KMS-11 (cell line): ENCODE results near the gene CDCA4.

Experiments
- H2AFZ ChIP-seq: fragments of 200-600 bp; sonication (generic); 2 replicates; pipeline ENCODE4 v1.6.1; 2016; ENCODE audit warnings: antibody characterized with exemption, mixed run types, low read depth
- H3K27ac ChIP-seq: fragments of 200-600 bp; sonication (generic); 2 replicates; pipeline ENCODE4 v1.6.1; 2016; ENCODE audit warnings: mild to moderate bottlenecking, mixed run types
- H3K27me3 ChIP-seq: fragments of 200-600 bp; sonication (generic); 2 replicates; pipeline ENCODE4 v1.6.1; 2017; ENCODE audit warnings: mild to moderate bottlenecking, low read depth, mixed run types, moderate library complexity; ENCODE audit not compliant: insufficient read depth
- H3K36me3 ChIP-seq: fragments of 200-600 bp; sonication (generic); 2 replicates; pipeline ENCODE4 v1.6.1; 2017; ENCODE audit warnings: mild to moderate bottlenecking, mixed run types; ENCODE audit not compliant: insufficient read depth
- H3K4me1 ChIP-seq: fragments of 200-600 bp; sonication (generic); 2 replicates; pipeline ENCODE4 v1.6.1; 2016; ENCODE audit warnings: mild to moderate bottlenecking, low read depth, mixed run types; ENCODE audit not compliant: poor library complexity, severe bottlenecking
- H3K4me2 ChIP-seq: fragments of 200-600 bp; sonication (generic); 2 replicates; pipeline ENCODE4 v1.7.0; 2016; ENCODE audit warnings: mild to moderate bottlenecking, mixed run types
- H3K4me3 ChIP-seq: fragments of 200-600 bp; sonication (generic); IDR thresholded peaks from 2 replicates; pipeline ENCODE4 v1.6.1; 2017; ENCODE audit warnings: low read depth, low read length, mixed read lengths; ENCODE audit not compliant: insufficient read depth
- H3K79me2 ChIP-seq: fragments of 200-600 bp; sonication (generic); 2 replicates; pipeline ENCODE4 v1.6.1; 2016; ENCODE audit warnings: low read depth, mixed run types; ENCODE audit not compliant: insufficient read depth
- H3K9ac ChIP-seq: fragments of 200-600 bp; sonication (generic); 2 replicates; pipeline ENCODE4 v1.6.1; 2016; ENCODE audit warnings: mild to moderate bottlenecking, mixed run types
- H4K20me1 ChIP-seq: fragments of 200-600 bp; sonication (generic); 2 replicates; pipeline ENCODE4 v1.6.1; 2016; ENCODE audit warnings: mild to moderate bottlenecking, mixed run types; ENCODE audit not compliant: insufficient read depth
- TF ChIP-seq, protein P1 (sequence below): fragments of 200-600 bp; sonication (generic); conservative IDR thresholded peaks from 2 replicates; pipeline ENCODE4 v1.6.1; 2017; ENCODE audit warnings: low read depth, mild to moderate bottlenecking, antibody characterized with exemption, low read length, moderate library complexity, mixed read lengths

The CDCA4 gene

DNA sequence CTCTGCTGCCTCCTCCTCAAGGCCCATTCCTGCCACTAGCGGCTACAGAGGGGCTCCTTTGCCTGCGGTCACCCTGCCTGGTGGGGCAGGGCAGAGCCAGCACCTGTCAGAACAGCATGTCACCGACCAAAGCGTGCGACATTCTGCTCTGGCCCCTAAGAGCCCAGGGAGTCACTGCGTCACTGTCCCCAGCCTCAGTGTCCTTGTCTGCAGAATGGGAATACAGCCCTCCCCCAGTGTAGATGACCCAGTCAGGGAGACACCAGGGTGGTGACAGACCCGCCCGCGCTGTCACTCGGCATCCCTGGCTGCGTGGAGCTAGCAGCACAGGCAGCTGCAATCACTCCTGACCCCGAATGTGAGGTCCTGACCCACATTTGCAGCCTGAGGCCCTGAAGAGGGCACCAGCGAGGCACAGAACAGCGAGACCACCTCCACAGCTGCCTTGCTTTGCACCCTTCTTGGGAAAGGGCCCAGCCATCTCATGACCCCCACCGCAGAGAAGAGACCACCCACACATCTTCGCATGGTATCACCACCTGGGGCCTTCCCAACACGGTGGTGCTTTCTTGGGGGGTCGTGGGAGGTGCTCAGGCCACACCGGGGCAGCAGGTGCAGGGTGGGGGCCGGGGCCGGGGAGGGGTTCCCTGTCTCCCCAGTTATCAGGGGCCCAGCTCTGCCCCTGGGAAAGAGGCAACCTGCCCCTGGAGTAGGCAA, 45.2 kb downstream of the CDCA4 start:
- H3K4me1 ChIP-seq = peaks cover 10% of the 10 kb centered on the region
- H3K9ac ChIP-seq = no peak overlapping the region
- no peaks in the 10 kb centered on the region for H4K20me1 ChIP-seq
- H2AFZ ChIP-seq = peak overlapping the region; percentile 54; the same call in 1 of the 2 replicates
- no peaks in the 10 kb centered on the region for H3K79me2 ChIP-seq
- H3K4me2 ChIP-seq = 0 out of 2 replicates have a peak overlapping the region, but pooled peaks have one; percentile 9
- TF ChIP-seq, protein P1, sequence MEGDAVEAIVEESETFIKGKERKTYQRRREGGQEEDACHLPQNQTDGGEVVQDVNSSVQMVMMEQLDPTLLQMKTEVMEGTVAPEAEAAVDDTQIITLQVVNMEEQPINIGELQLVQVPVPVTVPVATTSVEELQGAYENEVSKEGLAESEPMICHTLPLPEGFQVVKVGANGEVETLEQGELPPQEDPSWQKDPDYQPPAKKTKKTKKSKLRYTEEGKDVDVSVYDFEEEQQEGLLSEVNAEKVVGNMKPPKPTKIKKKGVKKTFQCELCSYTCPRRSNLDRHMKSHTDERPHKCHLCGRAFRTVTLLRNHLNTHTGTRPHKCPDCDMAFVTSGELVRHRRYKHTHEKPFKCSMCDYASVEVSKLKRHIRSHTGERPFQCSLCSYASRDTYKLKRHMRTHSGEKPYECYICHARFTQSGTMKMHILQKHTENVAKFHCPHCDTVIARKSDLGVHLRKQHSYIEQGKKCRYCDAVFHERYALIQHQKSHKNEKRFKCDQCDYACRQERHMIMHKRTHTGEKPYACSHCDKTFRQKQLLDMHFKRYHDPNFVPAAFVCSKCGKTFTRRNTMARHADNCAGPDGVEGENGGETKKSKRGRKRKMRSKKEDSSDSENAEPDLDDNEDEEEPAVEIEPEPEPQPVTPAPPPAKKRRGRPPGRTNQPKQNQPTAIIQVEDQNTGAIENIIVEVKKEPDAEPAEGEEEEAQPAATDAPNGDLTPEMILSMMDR = no peak; the same call in 1 of the 2 replicates
- H3K27ac ChIP-seq = no peak overlapping the region
- H3K4me3 ChIP-seq = no peak overlapping the region
- no peaks in the 10 kb centered on the region for H3K27me3 ChIP-seq
- H3K36me3 ChIP-seq = no peaks in the 10 kb centered on the region

DNA sequence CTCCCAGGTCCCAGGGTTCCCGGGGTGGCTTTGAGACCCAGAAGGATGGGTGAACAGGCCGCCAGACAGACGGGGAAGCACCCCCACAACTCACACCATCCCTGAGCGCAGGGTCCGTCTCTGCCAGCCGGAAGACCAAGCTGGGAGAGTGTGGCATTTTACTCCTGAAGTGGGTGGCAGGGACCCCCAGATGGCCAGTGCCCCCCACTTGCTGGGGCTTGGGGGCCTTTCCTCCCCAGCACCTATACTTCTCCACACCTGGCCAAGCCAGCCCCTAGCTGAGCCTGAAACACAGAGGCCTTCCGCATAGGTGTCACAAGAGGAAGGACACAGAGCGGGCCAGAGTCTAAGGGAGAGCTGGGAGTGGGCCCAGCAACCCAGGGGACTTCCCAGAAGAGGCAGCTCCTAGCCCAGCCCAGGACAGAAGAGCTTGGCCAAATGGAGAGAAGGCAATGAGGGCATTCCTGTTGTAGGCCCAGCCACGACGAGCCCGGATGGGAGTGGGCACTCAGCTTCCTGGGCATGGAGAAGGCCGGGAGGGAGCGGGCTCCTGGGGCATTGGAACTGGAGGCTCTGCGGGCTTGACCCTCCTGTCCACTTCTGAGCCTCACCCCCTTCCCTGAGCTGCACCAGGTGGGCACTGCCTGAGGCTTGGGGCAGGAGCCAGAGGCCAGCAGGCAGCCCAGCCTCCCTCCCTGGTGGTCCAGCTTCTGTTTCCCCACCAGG, 46.1 kb downstream of the CDCA4 start:
- Histone ChIP-seq H4K20me1 (no peaks in the 10 kb centered on the region), H3K4me1 (peaks cover 10% of the 10 kb centered on the region), H3K4me2 (no peak overlapping the region), H3K27ac (no peak overlapping the region), H2AFZ (no peak overlapping the region), H3K4me3 (no peak overlapping the region), H3K36me3 (no peaks in the 10 kb centered on the region), H3K9ac (no peak overlapping the region), H3K79me2 (no peaks in the 10 kb centered on the region), H3K27me3 (no peaks in the 10 kb centered on the region)
- TF ChIP-seq, protein P1 = no peak

DNA sequence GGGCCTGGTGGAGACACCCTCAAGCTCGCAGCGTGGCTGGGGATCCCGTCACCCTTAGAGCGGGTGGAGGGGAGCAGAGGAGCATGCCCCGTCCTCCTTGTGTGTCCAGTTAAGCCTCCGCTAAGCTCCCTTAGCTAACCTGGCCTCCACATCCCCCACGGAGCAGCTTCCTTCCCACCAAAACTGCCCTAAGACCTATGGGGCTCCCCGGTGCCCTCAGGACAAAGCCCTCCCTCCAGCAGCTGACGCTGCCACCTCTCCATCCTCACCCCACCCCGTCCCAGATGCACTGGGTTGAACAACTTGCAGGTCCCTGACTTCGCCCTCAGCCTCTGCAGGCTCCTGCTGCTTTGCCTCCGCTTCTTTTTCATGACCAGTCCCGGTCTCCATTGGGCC, 46.7 kb downstream of the CDCA4 start:
- Histone ChIP-seq H3K9ac (no peak overlapping the region), H3K4me2 (no peak overlapping the region), H2AFZ (no peak overlapping the region), H3K27ac (no peak overlapping the region), H3K4me3 (no peak overlapping the region), H3K4me1 (peaks cover 10% of the 10 kb centered on the region), H3K36me3 (no peaks in the 10 kb centered on the region), H3K27me3 (no peaks in the 10 kb centered on the region), H3K79me2 (no peaks in the 10 kb centered on the region), H4K20me1 (no peaks in the 10 kb centered on the region)
- TF ChIP-seq, protein P1 = no peak

DNA sequence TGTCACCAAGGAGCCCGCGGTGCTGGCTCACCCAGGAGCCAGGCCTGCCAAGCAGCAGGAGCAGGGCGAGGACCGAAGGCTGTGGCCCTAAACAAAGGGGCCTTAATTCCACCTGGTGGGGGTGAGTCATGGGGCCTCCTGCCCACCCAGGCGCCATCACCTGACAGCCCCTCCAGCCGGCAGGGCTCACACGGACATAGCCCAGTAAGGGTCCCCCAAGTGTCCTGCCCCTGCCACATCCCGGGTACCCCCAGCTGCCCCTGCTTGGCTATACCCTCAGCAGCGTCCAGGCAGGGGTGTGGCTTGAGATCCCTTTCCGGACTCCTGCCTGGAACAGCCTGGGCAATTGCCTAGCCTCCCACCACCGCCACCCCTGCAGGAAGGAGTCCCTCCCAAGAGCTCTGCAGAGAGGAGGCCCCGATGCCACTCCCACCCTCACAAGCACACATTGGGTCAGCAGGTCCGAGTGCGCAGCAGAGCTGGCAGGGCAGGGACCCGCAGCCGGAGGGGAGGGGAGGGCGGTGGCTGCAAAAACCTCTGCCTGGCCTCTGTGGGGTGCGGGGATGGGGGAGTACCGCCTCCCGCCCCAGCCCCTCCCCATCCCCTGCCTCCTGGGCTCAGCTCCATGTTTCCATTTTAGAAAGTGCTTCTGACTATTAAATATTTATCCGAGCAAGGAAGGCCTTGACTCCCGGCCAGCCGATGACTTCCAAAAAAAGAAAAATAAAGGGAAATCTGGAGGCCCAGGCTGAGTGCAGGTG, 47.3 kb downstream of the CDCA4 start:
- H3K27me3 ChIP-seq = no peaks in the 10 kb centered on the region
- H3K4me1 ChIP-seq = peaks cover 10% of the 10 kb centered on the region
- H3K9ac ChIP-seq = no peak overlapping the region
- no peak overlapping the region for H3K4me2 ChIP-seq
- no peak overlapping the region for H3K27ac ChIP-seq
- no peaks in the 10 kb centered on the region for H3K79me2 ChIP-seq
- H3K4me3 ChIP-seq = no peak overlapping the region
- H4K20me1 ChIP-seq = no peaks in the 10 kb centered on the region
- H3K36me3 ChIP-seq = no peaks in the 10 kb centered on the region
- H2AFZ ChIP-seq = no peak overlapping the region
- TF ChIP-seq, protein P1 = no peak
